MCF 10A (cell line): ENCODE measurements around the gene KCTD2. TPM values are rescaled to one million over a fixed set of nuclear protein-coding genes. Genes with fewer than 3 reads are reported as not detected.
"Not testable (repeated sequence)": the region's sequence is repeated elsewhere in the genome, so short reads cannot be mapped to it uniquely, and the experiment has no call there.

Experiments used
- BruUV-seq: library from RNA; stranded (reverse); fragments of 400-500 nt; replicated peaks from 2 replicates; lab custom pipeline; 2021; lab: Mats Ljungman, UMichigan
- CTCF ChIA-PET: fragments of 300-600 bp; sonication (Branson Sonifier 250); formaldehyde crosslinking; extraction: SDS; loops from one replicate; lab custom pipeline; 2021; ENCODE audit warnings: antibody characterized with exemption, inconsistent platforms; lab: Yijun Ruan, JAX
- POLR2A ChIA-PET: fragments of 300-600, 350-650 bp; sonication (Branson Sonifier 250); formaldehyde crosslinking; extraction: SDS; loops from one replicate; lab custom pipeline; 2020; ENCODE audit warnings: antibody characterized with exemption, inconsistent platforms; lab: Yijun Ruan, JAX
- DNase-seq: peaks from one replicate; pipeline ENCODE4 v3.0.0-alpha.2; 2018; ENCODE audit not compliant: unreplicated experiment
- H3K27ac Mint-ChIP-seq: one replicate; pipeline ENCODE4 v1.8.0; 2022; ENCODE audit warnings: mild to moderate bottlenecking, low read depth, mixed read lengths; ENCODE audit not compliant: unreplicated experiment
- H3K27me3 Mint-ChIP-seq: one replicate; pipeline ENCODE4 v1.8.0; 2022; ENCODE audit warnings: mixed read lengths; ENCODE audit not compliant: insufficient read depth, unreplicated experiment
- H3K36me3 Mint-ChIP-seq: one replicate; pipeline ENCODE4 v1.8.0; 2022; ENCODE audit warnings: mild to moderate bottlenecking, moderate library complexity, mixed read lengths; ENCODE audit not compliant: insufficient read depth, unreplicated experiment
- H3K4me1 Mint-ChIP-seq: one replicate; pipeline ENCODE4 v1.8.0; 2022; ENCODE audit warnings: mixed read lengths; ENCODE audit not compliant: insufficient read depth, unreplicated experiment
- H3K4me3 Mint-ChIP-seq: one replicate; pipeline ENCODE4 v1.8.0; 2022; ENCODE audit warnings: mild to moderate bottlenecking, moderate library complexity, mixed read lengths; ENCODE audit not compliant: unreplicated experiment
- H3K9me3 Mint-ChIP-seq: one replicate; pipeline ENCODE4 v1.8.0; 2022; ENCODE audit warnings: mixed read lengths; ENCODE audit not compliant: unreplicated experiment
- CTCF ChIP-seq: fragments of 200-600 bp; IDR thresholded peaks from one replicate; pipeline ENCODE4 v1.8.0; 2022; ENCODE audit warnings: antibody characterized with exemption, mild to moderate bottlenecking; ENCODE audit not compliant: unreplicated experiment
- intact Hi-C: fragments of 100-400 bp; cut with micrococcal nuclease; formaldehyde crosslinking; loops from 2 replicates; pipeline ENCODE4 v1.14.1; 2022
- total RNA-seq: library from RNA; stranded (reverse); gene quantifications from 2 replicates; pipeline ENCODE4 v1.2.3, GENCODE V29; 2022

Gene KCTD2
- total RNA-seq, 1 experiment from 2014 or later = 11.9 TPM

GRCh38 chr17:75024686-75025397 is 22.2 kb upstream of the KCTD2 start:
- no peaks in the 10 kb centered on the region for H3K27me3 Mint-ChIP-seq
- peaks cover 33% of the 10 kb centered on the region for H3K36me3 Mint-ChIP-seq
- H3K4me3 Mint-ChIP-seq = no peak overlapping the region
- ChIA-PET CTCF (interaction anchor here (0.6 to 2.5 kb wide), 5 partner anchors 9 to 66 kb away, joined by 3 to 11 read pairs (median 3); partner anchors contain the start of genes MRPL58 and SLC16A5), POLR2A (interaction anchor here (1.1 to 4.5 kb wide), 4 partner anchors 13 to 145 kb away, joined by 3 to 31 read pairs (median 3); partner anchors contain the start of genes ATP5PD and MRPL58)
- no peaks in the 10 kb centered on the region for H3K9me3 Mint-ChIP-seq
- H3K4me1 Mint-ChIP-seq = peaks cover 15% of the 10 kb centered on the region
- no peak for DNase-seq
- no peak for TF ChIP-seq CTCF
- intact Hi-C loops = no loop called here
- no TSS peak for BruUV-seq
- H3K27ac Mint-ChIP-seq = no peak overlapping the region

GRCh38 chr17:75025398-75025734 is 21.7 kb upstream of the KCTD2 start:
- not testable (repeated sequence) for H3K4me3 Mint-ChIP-seq
- POLR2A ChIA-PET = interaction anchor here (1.1 to 4.5 kb wide), 4 partner anchors 13 to 145 kb away, joined by 3 to 31 read pairs (median 3); partner anchors contain the start of genes ATP5PD and MRPL58

GRCh38 chr17:75026650-75027049 is 20.4 kb upstream of the KCTD2 start:
- H3K36me3 Mint-ChIP-seq = peaks cover 15% of the 10 kb centered on the region
- peak; percentile 34 for DNase-seq
- peak overlapping the region; percentile 61 for H3K27ac Mint-ChIP-seq
- H3K4me3 Mint-ChIP-seq, BruUV-seq, H3K27me3 Mint-ChIP-seq, intact Hi-C loops, H3K9me3 Mint-ChIP-seq: not testable (repeated sequence)
- ChIA-PET POLR2A (interaction anchor here (3.3 kb wide), 1 partner anchor 14 kb away, joined by 29 read pairs; the partner anchor contains the start of gene MRPL58), CTCF (interaction anchor here (0.6 to 0.9 kb wide), 2 partner anchors 8 to 11 kb away, joined by 3 to 4 read pairs; no protein-coding TSS in a partner anchor)
- peaks cover 15% of the 10 kb centered on the region for H3K4me1 Mint-ChIP-seq

More at GRCh38 chr17:75025398-75025734, 21.7 kb upstream of the KCTD2 start:
- H3K27me3 Mint-ChIP-seq, BruUV-seq, H3K9me3 Mint-ChIP-seq, intact Hi-C loops, DNase-seq, H3K27ac Mint-ChIP-seq: not testable (repeated sequence)
- CTCF ChIA-PET = interaction anchor here (0.6 to 2.5 kb wide), 4 partner anchors 9 to 66 kb away, joined by 3 to 11 read pairs (median 3); partner anchors contain the start of genes MRPL58 and SLC16A5
- Mint-ChIP-seq H3K36me3 (peaks cover 28% of the 10 kb centered on the region), H3K4me1 (peaks cover 15% of the 10 kb centered on the region)

GRCh38 chr17:75030161-75030560 is 16.9 kb upstream of the KCTD2 start:
- Mint-ChIP-seq H3K27ac (no peak overlapping the region), H3K4me1 (peaks cover 27% of the 10 kb centered on the region), H3K27me3 (no peaks in the 10 kb centered on the region), H3K36me3 (peaks cover 25% of the 10 kb centered on the region), H3K9me3 (no peaks in the 10 kb centered on the region), H3K4me3 (no peak overlapping the region)
- DNase-seq = no peak
- intact Hi-C loops = no loop called here
- POLR2A ChIA-PET = no interaction called here
- no TSS peak for BruUV-seq
- TF ChIP-seq CTCF = no peak
- CTCF ChIA-PET = interaction anchor here (0.5 kb wide), 1 partner anchor 167 kb away, joined by 3 read pairs; no protein-coding TSS in a partner anchor
